ENCODE data around the gene TLR9. TPM values are rescaled to one million over a fixed set of nuclear protein-coding genes. Genes with fewer than 3 reads are reported as not detected.

The TLR9 gene
- total RNA-seq, 1 donor from 2014 or later = not detected

GRCh38 chr3:52213901-52214300 is 11.5 kb downstream of the TLR9 start:
- Histone ChIP-seq H3K36me3 (ENCODE audit: control insufficient read depth, insufficient read depth, low read length) (peaks cover 23% of the 10 kb centered on the region), H3K27me3 (ENCODE audit: control insufficient read depth, insufficient read depth, low read length) (no peaks in the 10 kb centered on the region), H3K4me3 (ENCODE audit: low read depth, low read length) (no peak overlapping the region)
- FAIRE-seq = no peak
- DNase-seq (ENCODE audit: low read depth) = no peak
- no peak for TF ChIP-seq CTCF (IDR thresholded peaks at IDR 0.05; ENCODE audit: insufficient read depth, low read length, severe bottlenecking)

GRCh38 chr3:52213005-52213404 is 12.4 kb downstream of the TLR9 start:
- DNase-seq (ENCODE audit: low read depth) (no peak), FAIRE-seq (no peak)
- Histone ChIP-seq H3K4me3 (ENCODE audit: low read depth, low read length) (no peak overlapping the region), H3K27me3 (ENCODE audit: control insufficient read depth, insufficient read depth, low read length) (no peaks in the 10 kb centered on the region), H3K36me3 (ENCODE audit: control insufficient read depth, insufficient read depth, low read length) (peaks cover 29% of the 10 kb centered on the region)
- no peak for TF ChIP-seq CTCF (IDR thresholded peaks at IDR 0.05; ENCODE audit: insufficient read depth, low read length, severe bottlenecking)

- Histone ChIP-seq H3K4me3 (ENCODE audit: low read depth, low read length) (no peak overlapping the region), H3K27me3 (ENCODE audit: control insufficient read depth, insufficient read depth, low read length) (no peaks in the 10 kb centered on the region), H3K36me3 (ENCODE audit: control insufficient read depth, insufficient read depth, low read length) (peaks cover 30% of the 10 kb centered on the region)
- FAIRE-seq (no peak), DNase-seq (ENCODE audit: low read depth) (no peak)
- no peak for TF ChIP-seq CTCF (IDR thresholded peaks at IDR 0.05; ENCODE audit: insufficient read depth, low read length, severe bottlenecking)
Observed at GRCh38 chr3:52211268-52211891, 14.1 kb downstream of the TLR9 start.

- Histone ChIP-seq H3K36me3 (ENCODE audit: control insufficient read depth, insufficient read depth, low read length) (peaks cover 32% of the 10 kb centered on the region), H3K4me3 (ENCODE audit: low read depth, low read length) (no peak overlapping the region), H3K27me3 (ENCODE audit: control insufficient read depth, insufficient read depth, low read length) (no peaks in the 10 kb centered on the region)
- DNase-seq (ENCODE audit: low read depth) (peak; percentile 95), FAIRE-seq (no peak)
- no peak for TF ChIP-seq CTCF (IDR thresholded peaks at IDR 0.05; ENCODE audit: insufficient read depth, low read length, severe bottlenecking)
Observed at GRCh38 chr3:52210550-52211046, 14.8 kb downstream of the TLR9 start.

- Histone ChIP-seq H3K36me3 (ENCODE audit: control insufficient read depth, insufficient read depth, low read length) (peaks cover 31% of the 10 kb centered on the region), H3K27me3 (ENCODE audit: control insufficient read depth, insufficient read depth, low read length) (no peaks in the 10 kb centered on the region), H3K4me3 (ENCODE audit: low read depth, low read length) (no peak overlapping the region)
- TF ChIP-seq CTCF (IDR thresholded peaks at IDR 0.05; ENCODE audit: insufficient read depth, low read length, severe bottlenecking) = no peak
- peak; percentile 43 for FAIRE-seq
- no peak for DNase-seq (ENCODE audit: low read depth)
Observed at GRCh38 chr3:52210037-52210436, 15.4 kb downstream of the TLR9 start.

GRCh38 chr3:52208556-52208955 is 16.9 kb downstream of the TLR9 start:
- Histone ChIP-seq H3K27me3 (ENCODE audit: control insufficient read depth, insufficient read depth, low read length) (no peaks in the 10 kb centered on the region), H3K36me3 (ENCODE audit: control insufficient read depth, insufficient read depth, low read length) (peaks cover 25% of the 10 kb centered on the region), H3K4me3 (ENCODE audit: low read depth, low read length) (no peak overlapping the region)
- FAIRE-seq (no peak), DNase-seq (ENCODE audit: low read depth) (no peak)
- no peak for TF ChIP-seq CTCF (IDR thresholded peaks at IDR 0.05; ENCODE audit: insufficient read depth, low read length, severe bottlenecking)

Data from bronchial epithelial cell (primary cell).